ENCODE data around the gene PSMD12. TPM values are rescaled to one million over a fixed set of nuclear protein-coding genes. Genes with fewer than 3 reads are reported as not detected.
"Not testable (repeated sequence)": the region's sequence is repeated elsewhere in the genome, so short reads cannot be mapped to it uniquely, and the experiment has no call there.

The PSMD12 gene
- total and polyA plus RNA-seq, 2 donors (not counting 3 experiments of a cell fraction or from before 2014, with no cell fraction given): 14.1 to 73.0 TPM

GRCh38 chr17:67328026-67328425, 38.4 kb downstream of the PSMD12 start:
- ChIA-PET CTCF (no interaction called here), POLR2A (no interaction called here)
- FAIRE-seq: no peak
- H3K9me1 ChIP-seq (replicated peaks; ENCODE audit: control insufficient read depth, extremely low read depth, insufficient read depth, low read length): no peaks in the 10 kb centered on the region
- TF ChIP-seq JUN (IDR thresholded peaks at IDR 0.05; ENCODE audit: borderline replicate concordance, insufficient read depth, insufficient read length, low read depth): no peak
- no peak for TF ChIP-seq POLR2AphosphoS5 (IDR thresholded peaks at IDR 0.05; ENCODE audit: insufficient read depth, low read depth, low read length)
- TF ChIP-seq MYC (IDR thresholded peaks at IDR 0.05; ENCODE audit: low read depth, low read length): no peak
- TF ChIP-seq CTCF (IDR thresholded peaks at IDR 0.05; ENCODE audit: extremely low read depth in 1 of 2, insufficient read depth in 1 of 2, low read depth in 1 of 2, low read length in 2 of 2): no peak
- no peak for TF ChIP-seq FOS (IDR thresholded peaks at IDR 0.05; ENCODE audit: borderline replicate concordance, insufficient read depth, low read length)
- no peak for TF ChIP-seq EZH2 (IDR thresholded peaks at IDR 0.05; ENCODE audit: borderline replicate concordance, low read depth, low read length, severe bottlenecking)
- no peak for TF ChIP-seq MAX (IDR thresholded peaks at IDR 0.05; ENCODE audit: insufficient read depth, insufficient read length)
- TF ChIP-seq GATA2 (IDR thresholded peaks at IDR 0.05; ENCODE audit: insufficient read depth, insufficient read length, low read depth, low read length): no peak
- TF ChIP-seq POLR2A (IDR thresholded peaks at IDR 0.05; ENCODE audit: low read depth, low read length): no peak
- H3K9ac ChIP-seq (replicated peaks; ENCODE audit: extremely low read depth, insufficient read depth, low read length): no peak overlapping the region
- intact Hi-C loops (cut with micrococcal nuclease): no loop called here
- H3K4me2 ChIP-seq (ENCODE audit: insufficient read depth, low read length): no peak overlapping the region
- no TSS peak for BruUV-seq (replicated peaks)
- dilution Hi-C loops (cut with MboI; ENCODE audit: extremely low pct_ligation_motif_present, low sequenced_read_pairs): no loop called here
- no peak overlapping the region for H3K27ac ChIP-seq (ENCODE audit: insufficient read depth, low read depth, low read length)
- no peaks in the 10 kb centered on the region for H4K20me1 ChIP-seq (replicated peaks; ENCODE audit: control insufficient read depth, extremely low read depth, insufficient read depth, low read length)
- no peaks in the 10 kb centered on the region for H3K27me3 ChIP-seq (ENCODE audit: control insufficient read depth in 2 of 2, insufficient read depth in 2 of 2, low read length in 2 of 2)
- H3K36me3 ChIP-seq (ENCODE audit: control insufficient read depth in 2 of 2, extremely low read depth in 1 of 2, insufficient read depth in 2 of 2, low read length in 2 of 2): no peaks in the 10 kb centered on the region
- H3K4me3 ChIP-seq (replicated peaks in 1 of 3; ENCODE audit: insufficient read depth in 1 of 3, low read depth in 1 of 3, low read length in 3 of 3): no peak overlapping the region
- no peak for DNase-seq (ENCODE audit: low read depth, low spot score)
- H3K9me3 ChIP-seq (replicated peaks; ENCODE audit: control insufficient read depth, insufficient read depth, low read length): no peaks in the 10 kb centered on the region
- H3K79me2 ChIP-seq (ENCODE audit: control insufficient read depth, insufficient read depth, low read length): no peaks in the 10 kb centered on the region
- H3K4me1 ChIP-seq (ENCODE audit: control insufficient read depth, extremely low read depth, insufficient read depth, low read length): no peaks in the 10 kb centered on the region
- H2AFZ ChIP-seq (ENCODE audit: low read depth, low read length): no peak overlapping the region

- H3K27me3 ChIP-seq (ENCODE audit: control insufficient read depth in 2 of 2, insufficient read depth in 2 of 2, low read length in 2 of 2); FAIRE-seq; H3K4me3 ChIP-seq (replicated peaks in 1 of 3; ENCODE audit: insufficient read depth in 1 of 3, low read depth in 1 of 3, low read length in 3 of 3); dilution Hi-C loops (cut with MboI; ENCODE audit: extremely low pct_ligation_motif_present, low sequenced_read_pairs); BruUV-seq (replicated peaks); H3K9me3 ChIP-seq (replicated peaks; ENCODE audit: control insufficient read depth, insufficient read depth, low read length); H3K9me1 ChIP-seq (replicated peaks; ENCODE audit: control insufficient read depth, extremely low read depth, insufficient read depth, low read length); intact Hi-C loops (cut with micrococcal nuclease); H3K4me1 ChIP-seq (ENCODE audit: control insufficient read depth, extremely low read depth, insufficient read depth, low read length); POLR2A ChIA-PET; H2AFZ ChIP-seq (ENCODE audit: low read depth, low read length); CTCF ChIA-PET; H3K36me3 ChIP-seq (ENCODE audit: control insufficient read depth in 2 of 2, extremely low read depth in 1 of 2, insufficient read depth in 2 of 2, low read length in 2 of 2); H3K79me2 ChIP-seq (ENCODE audit: control insufficient read depth, insufficient read depth, low read length); H3K9ac ChIP-seq (replicated peaks; ENCODE audit: extremely low read depth, insufficient read depth, low read length); DNase-seq (ENCODE audit: low read depth, low spot score); H3K4me2 ChIP-seq (ENCODE audit: insufficient read depth, low read length); H3K27ac ChIP-seq (ENCODE audit: insufficient read depth, low read depth, low read length); H4K20me1 ChIP-seq (replicated peaks; ENCODE audit: control insufficient read depth, extremely low read depth, insufficient read depth, low read length): not testable (repeated sequence)
These were observed 39.2 kb downstream of the PSMD12 start for GRCh38 chr17:67326959-67327745.
